ENCODE results near the gene DIP2B. TPM values are rescaled to one million over a fixed set of nuclear protein-coding genes. Genes with fewer than 3 reads are reported as not detected.

DIP2B gene
- total RNA-seq, 1 donor from 2014 or later, result 45.1 TPM

GRCh38 chr12:50636505-50636904 lies 131.7 kb downstream of the DIP2B start:
- H3K4me3 Mint-ChIP-seq (ENCODE audit: unreplicated experiment), result no peak overlapping the region
- no peaks in the 10 kb centered on the region for H3K27me3 Mint-ChIP-seq (ENCODE audit: unreplicated experiment)
- no peaks in the 10 kb centered on the region for H3K36me3 Mint-ChIP-seq (ENCODE audit: low read depth, unreplicated experiment)
- no peak overlapping the region for H3K27ac Mint-ChIP-seq (ENCODE audit: unreplicated experiment)
- DNase-seq (ENCODE audit: low spot score), result no peak
- no peak for TF ChIP-seq CTCF (IDR thresholded peaks at IDR 0.05; ENCODE audit: unreplicated experiment)
- no peaks in the 10 kb centered on the region for H3K9me3 Mint-ChIP-seq (ENCODE audit: unreplicated experiment)
- H3K4me1 Mint-ChIP-seq (ENCODE audit: unreplicated experiment), result peaks cover 47% of the 10 kb centered on the region

GRCh38 chr12:50637870-50638481 lies 133.2 kb downstream of the DIP2B start:
- Mint-ChIP-seq H3K4me3 (ENCODE audit: unreplicated experiment) (no peak overlapping the region), H3K27ac (ENCODE audit: unreplicated experiment) (no peak overlapping the region), H3K9me3 (ENCODE audit: unreplicated experiment) (no peaks in the 10 kb centered on the region), H3K27me3 (ENCODE audit: unreplicated experiment) (no peaks in the 10 kb centered on the region), H3K36me3 (ENCODE audit: low read depth, unreplicated experiment) (peaks cover 6% of the 10 kb centered on the region), H3K4me1 (ENCODE audit: unreplicated experiment) (peaks cover 57% of the 10 kb centered on the region)
- peak; percentile 59 for TF ChIP-seq CTCF (IDR thresholded peaks at IDR 0.05; ENCODE audit: unreplicated experiment)
- DNase-seq (ENCODE audit: low spot score), result no peak

- Mint-ChIP-seq H3K4me1 (ENCODE audit: unreplicated experiment) (peaks cover 58% of the 10 kb centered on the region), H3K9me3 (ENCODE audit: unreplicated experiment) (no peaks in the 10 kb centered on the region), H3K27me3 (ENCODE audit: unreplicated experiment) (peaks cover 1% of the 10 kb centered on the region), H3K4me3 (ENCODE audit: unreplicated experiment) (no peak overlapping the region), H3K36me3 (ENCODE audit: low read depth, unreplicated experiment) (peaks cover 10% of the 10 kb centered on the region), H3K27ac (ENCODE audit: unreplicated experiment) (no peak overlapping the region)
- TF ChIP-seq CTCF (IDR thresholded peaks at IDR 0.05; ENCODE audit: unreplicated experiment), result no peak
- no peak for DNase-seq (ENCODE audit: low spot score)
These were observed 133.7 kb downstream of the DIP2B start for GRCh38 chr12:50638482-50638880.

GRCh38 chr12:50639721-50640120 lies 134.9 kb downstream of the DIP2B start:
- TF ChIP-seq CTCF (IDR thresholded peaks at IDR 0.05; ENCODE audit: unreplicated experiment), result no peak
- H3K27me3 Mint-ChIP-seq (ENCODE audit: unreplicated experiment), result peaks cover 1% of the 10 kb centered on the region
- peaks cover 52% of the 10 kb centered on the region for H3K4me1 Mint-ChIP-seq (ENCODE audit: unreplicated experiment)
- no peak overlapping the region for H3K4me3 Mint-ChIP-seq (ENCODE audit: unreplicated experiment)
- no peak overlapping the region for H3K27ac Mint-ChIP-seq (ENCODE audit: unreplicated experiment)
- H3K9me3 Mint-ChIP-seq (ENCODE audit: unreplicated experiment), result no peaks in the 10 kb centered on the region
- DNase-seq (ENCODE audit: low spot score), result no peak
- H3K36me3 Mint-ChIP-seq (ENCODE audit: low read depth, unreplicated experiment), result peaks cover 10% of the 10 kb centered on the region

- DNase-seq (ENCODE audit: low spot score), result no peak
- Mint-ChIP-seq H3K27me3 (ENCODE audit: unreplicated experiment) (peaks cover 1% of the 10 kb centered on the region), H3K36me3 (ENCODE audit: low read depth, unreplicated experiment) (peaks cover 10% of the 10 kb centered on the region), H3K9me3 (ENCODE audit: unreplicated experiment) (no peaks in the 10 kb centered on the region), H3K4me1 (ENCODE audit: unreplicated experiment) (peaks cover 48% of the 10 kb centered on the region), H3K27ac (ENCODE audit: unreplicated experiment) (no peak overlapping the region), H3K4me3 (ENCODE audit: unreplicated experiment) (no peak overlapping the region)
- TF ChIP-seq CTCF (IDR thresholded peaks at IDR 0.05; ENCODE audit: unreplicated experiment), result no peak
These were observed 135.6 kb downstream of the DIP2B start for GRCh38 chr12:50640321-50640939.
